ENCODE measurements around the gene FOXRED2. TPM values are rescaled to one million over a fixed set of nuclear protein-coding genes. Genes with fewer than 3 reads are reported as not detected.
"Not testable (repeated sequence)": the region's sequence is repeated elsewhere in the genome, so short reads cannot be mapped to it uniquely, and the experiment has no call there.

The FOXRED2 gene
- total RNA-seq, 6 donors from 2014 or later, result 6.0 to 27.2 (median 12.9) TPM

GRCh38 chr22:36454916-36455570, 51.8 kb downstream of the FOXRED2 start:
- Histone ChIP-seq H3K9me3 (no peaks in the 10 kb centered on the region), H3K27me3 (no peaks in the 10 kb centered on the region), H3K27ac (peak overlapping the region; percentile 89 to 96 (median 94)), H3K36me3 (no peaks in the 10 kb centered on the region), H3K4me1 (peaks cover 51 to 65% (median 57%) of the 10 kb centered on the region in 4 donors), H3K4me3 (peak overlapping the region; percentile 16 to 56 (median 50))
- ATAC-seq (ENCODE audit: low FRiP score in 2 of 2), result peak; percentile 91 to 94
- peak; percentile 98 to 99 for DNase-seq
- WGBS, 2 donors, result 3% methylated on average over 39 of the region's 61 CpGs; no CpG with 5 or more reads in 1 of the 2 donors
- TF ChIP-seq POLR2AphosphoS5 (IDR thresholded peaks at IDR 0.05) (peak; percentile 92 to 97), POLR2A (IDR thresholded peaks at IDR 0.05) (peak in 2 of 4 donors; percentile 59 to 91), EP300 (IDR thresholded peaks at IDR 0.05) (peak in 1 of 4 donors; percentile 60)
- TF ChIP-seq, protein P1, sequence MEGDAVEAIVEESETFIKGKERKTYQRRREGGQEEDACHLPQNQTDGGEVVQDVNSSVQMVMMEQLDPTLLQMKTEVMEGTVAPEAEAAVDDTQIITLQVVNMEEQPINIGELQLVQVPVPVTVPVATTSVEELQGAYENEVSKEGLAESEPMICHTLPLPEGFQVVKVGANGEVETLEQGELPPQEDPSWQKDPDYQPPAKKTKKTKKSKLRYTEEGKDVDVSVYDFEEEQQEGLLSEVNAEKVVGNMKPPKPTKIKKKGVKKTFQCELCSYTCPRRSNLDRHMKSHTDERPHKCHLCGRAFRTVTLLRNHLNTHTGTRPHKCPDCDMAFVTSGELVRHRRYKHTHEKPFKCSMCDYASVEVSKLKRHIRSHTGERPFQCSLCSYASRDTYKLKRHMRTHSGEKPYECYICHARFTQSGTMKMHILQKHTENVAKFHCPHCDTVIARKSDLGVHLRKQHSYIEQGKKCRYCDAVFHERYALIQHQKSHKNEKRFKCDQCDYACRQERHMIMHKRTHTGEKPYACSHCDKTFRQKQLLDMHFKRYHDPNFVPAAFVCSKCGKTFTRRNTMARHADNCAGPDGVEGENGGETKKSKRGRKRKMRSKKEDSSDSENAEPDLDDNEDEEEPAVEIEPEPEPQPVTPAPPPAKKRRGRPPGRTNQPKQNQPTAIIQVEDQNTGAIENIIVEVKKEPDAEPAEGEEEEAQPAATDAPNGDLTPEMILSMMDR (IDR thresholded peaks at IDR 0.05), result peak in 1 of 6 experiments; percentile 30

DNA sequence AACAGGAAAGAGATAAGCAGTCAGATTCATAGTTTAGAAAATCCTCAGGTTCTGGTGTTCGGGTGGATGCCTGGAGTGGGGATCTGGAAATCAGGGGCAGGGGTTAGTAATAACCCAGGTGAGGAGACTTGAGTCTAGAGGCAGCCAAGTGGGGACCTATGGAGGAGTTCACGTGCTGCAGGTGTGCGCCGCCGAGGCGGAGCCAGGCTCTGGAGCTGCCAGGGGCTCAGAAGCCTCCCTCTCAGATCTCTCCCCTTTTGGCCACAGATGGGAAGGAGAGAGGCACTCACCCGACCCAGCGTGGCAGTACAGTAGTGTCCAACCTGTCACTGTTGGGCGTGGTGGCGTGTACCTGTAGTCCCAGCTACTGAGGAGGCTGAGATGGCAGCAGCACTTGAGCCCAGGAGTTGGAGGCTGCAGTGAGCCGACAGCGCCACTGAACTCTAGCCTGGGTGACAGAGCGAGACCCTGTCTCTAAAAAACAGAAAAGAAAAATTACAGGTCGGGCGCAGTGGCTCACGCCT, 52.9 kb downstream of the FOXRED2 start:
- WGBS, 2 donors, result 91 to 98% methylated on average over 14 to 16 of the region's 16 CpGs
- H3K27me3 ChIP-seq, result no peaks in the 10 kb centered on the region
- DNase-seq (no peak), ATAC-seq (ENCODE audit: low FRiP score in 2 of 2) (no peak)
- no peak overlapping the region for H3K4me3 ChIP-seq
- H3K9me3 ChIP-seq, result no peaks in the 10 kb centered on the region
- H3K27ac ChIP-seq, result peak overlapping the region; percentile 89 to 96 (median 94)
- TF ChIP-seq POLR2AphosphoS5 (IDR thresholded peaks at IDR 0.05) (no peak), POLR2A (IDR thresholded peaks at IDR 0.05) (no peak), EP300 (IDR thresholded peaks at IDR 0.05) (no peak)
- TF ChIP-seq, protein P1 (IDR thresholded peaks at IDR 0.05), result no peak
- no peaks in the 10 kb centered on the region for H3K36me3 ChIP-seq
- peaks cover 61 to 74% (median 67%) of the 10 kb centered on the region in 4 donors for H3K4me1 ChIP-seq

DNA sequence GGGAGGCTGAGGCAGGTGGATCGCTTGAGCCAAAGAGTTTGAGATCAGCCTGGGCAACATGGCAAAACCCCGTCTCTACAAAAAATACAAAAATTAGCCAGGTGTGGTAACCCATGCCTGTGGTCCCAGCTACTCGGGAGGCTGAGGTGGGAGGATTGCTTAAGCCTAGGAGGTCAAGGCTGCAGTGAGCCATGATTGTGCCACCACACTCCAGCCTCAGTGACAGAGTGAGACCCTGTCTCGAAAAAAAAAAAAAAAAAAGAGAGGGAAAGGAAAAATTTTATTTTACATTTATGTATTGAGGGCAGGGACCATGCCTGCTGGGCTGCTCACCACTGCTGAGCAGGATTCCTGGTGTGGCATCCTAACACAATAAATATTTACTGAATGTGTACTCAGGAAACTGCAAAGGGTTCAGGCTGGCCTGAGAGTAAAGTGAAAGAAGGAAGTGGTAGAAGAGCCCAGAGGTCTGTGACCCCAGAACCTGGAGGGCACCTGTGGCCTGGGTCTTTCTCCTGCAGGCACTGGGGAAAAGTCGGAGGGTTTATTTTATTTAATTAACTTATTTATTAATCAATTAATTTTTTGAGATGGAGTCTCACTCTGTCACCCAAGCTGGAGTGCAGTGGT, 53.7 kb downstream of the FOXRED2 start:
- WGBS, 2 donors, result 60 to 73% methylated on average over 5 of the region's 5 CpGs
- TF ChIP-seq POLR2AphosphoS5 (IDR thresholded peaks at IDR 0.05) (peak; percentile 46 to 71), EP300 (IDR thresholded peaks at IDR 0.05) (peak in 2 of 4 donors; percentile 73 to 74)
- peak overlapping the region; percentile 89 to 96 (median 94) for H3K27ac ChIP-seq

GRCh38 chr22:36452250-36452977, 54.4 kb downstream of the FOXRED2 start:
- H3K4me1 ChIP-seq, result peaks cover 60 to 79% (median 71%) of the 10 kb centered on the region in 4 donors
- H3K27ac ChIP-seq, result peak overlapping the region; percentile 89 to 96 (median 94)
- H3K36me3 ChIP-seq, result no peaks in the 10 kb centered on the region
- DNase-seq (no peak), ATAC-seq (ENCODE audit: low FRiP score in 2 of 2) (no peak)
- H3K27me3 ChIP-seq, result no peaks in the 10 kb centered on the region
- no peak overlapping the region for H3K4me3 ChIP-seq
- WGBS, 2 donors, result 71 to 74% methylated on average over 9 of the region's 9 CpGs
- no peak for TF ChIP-seq POLR2AphosphoS5 (IDR thresholded peaks at IDR 0.05)
- TF ChIP-seq, protein P1 (IDR thresholded peaks at IDR 0.05), result peak in 1 of 6 experiments; percentile 7
- H3K9me3 ChIP-seq, result no peaks in the 10 kb centered on the region

More for the DNA sequence above, 53.7 kb downstream of the FOXRED2 start:
- H3K4me3 ChIP-seq; H3K27me3 ChIP-seq; H3K9me3 ChIP-seq; H3K36me3 ChIP-seq; ATAC-seq (ENCODE audit: low FRiP score in 2 of 2): not testable (repeated sequence)
- DNase-seq, result peak in 1 of 2 donors; percentile 44
- H3K4me1 ChIP-seq, result peaks cover 63 to 73% (median 68%) of the 10 kb centered on the region in 4 donors

GRCh38 chr22:36450923-36451322, 55.9 kb downstream of the FOXRED2 start:
- not testable (repeated sequence) for H3K9me3 ChIP-seq; H3K4me3 ChIP-seq; H3K36me3 ChIP-seq; DNase-seq; H3K27me3 ChIP-seq; ATAC-seq (ENCODE audit: low FRiP score in 2 of 2)
- Histone ChIP-seq H3K4me1 (peaks cover 60 to 77% (median 70%) of the 10 kb centered on the region in 4 donors), H3K27ac (peak overlapping the region; percentile 89 to 96 (median 94))
- 87 to 88% methylated on average over 7 of the region's 7 CpGs for WGBS, 2 donors
